GM12878 (cell line): ENCODE data around the gene ODAPH. TPM values are rescaled to one million over a fixed set of nuclear protein-coding genes. Genes with fewer than 3 reads are reported as not detected.

Experiments used
- ATAC-seq: fragments of 200-7000 bp; cut with Tn5 transposase; 3 replicates; pipeline ENCODE4 v1.9.1; 2020; ENCODE audit warnings: mild to moderate bottlenecking, moderate library complexity
- BruUV-seq: library from RNA; stranded (reverse); fragments of 400-500 nt; replicated peaks from 2 replicates; lab custom pipeline; 2021; lab: Mats Ljungman, UMichigan
- CTCF ChIA-PET: fragments of 300-600 bp; sonication (Branson Sonifier 250); formaldehyde crosslinking; extraction: SDS; loops from one replicate; lab custom pipeline; 2021; ENCODE audit warnings: inconsistent platforms; lab: Yijun Ruan, JAX
- POLR2A ChIA-PET: fragments of 350-600 bp; formaldehyde crosslinking; extraction: SDS; loops from one replicate; lab custom pipeline; 2021; ENCODE audit warnings: inconsistent platforms; lab: Charles Lee
- RAD21 ChIA-PET: fragments of 300-600 bp; sonication (Branson Sonifier 250); formaldehyde crosslinking; loops from one replicate; lab custom pipeline; 2023; ENCODE audit warnings: antibody characterized with exemption; ENCODE audit not compliant: unreplicated experiment; lab: Charles Lee
- SMC1A ChIA-PET: fragments of 300-600 bp; sonication (Branson Sonifier 250); formaldehyde crosslinking; loops from one replicate; lab custom pipeline; 2023; ENCODE audit not compliant: unreplicated experiment, uncharacterized antibody; lab: Charles Lee
- DNase-seq: peaks from one replicate; pipeline ENCODE4 v3.0.0-alpha.2; 2011; ENCODE audit warnings: low read depth, low spot score
- FAIRE-seq: peaks from 3 replicates; lab custom pipeline; 2011; peaks lifted over from hg19 to GRCh38; lab: Jason Lieb, UNC
- H2AFZ ChIP-seq: 2 replicates; pipeline ENCODE4 v1.6.0; 2011; ENCODE audit warnings: low read depth, low read length, control low read depth; ENCODE audit not compliant: control insufficient read depth
- H3K27ac ChIP-seq: 2 replicates; pipeline ENCODE4 v1.5.1; 2011; ENCODE audit warnings: control low read depth; ENCODE audit not compliant: control insufficient read depth, insufficient read depth
- H3K27me3 ChIP-seq, 2 experiments: replicated peaks in 1 of 2; 2 replicates each; pipeline versions ENCODE4 v1.6.0 to v1.6.1; 2011; ENCODE audit warnings: low read length in 1 of 2; ENCODE audit not compliant: control insufficient read depth in 2 of 2, insufficient read depth in 2 of 2
- H3K36me3 ChIP-seq, 2 experiments: 2 replicates each; pipeline ENCODE4 v1.5.1; 2011; ENCODE audit warnings: low read length in 1 of 2; ENCODE audit not compliant: control insufficient read depth in 2 of 2, insufficient read depth in 2 of 2
- H3K4me1 ChIP-seq: 2 replicates; pipeline ENCODE4 v1.6.1; 2011; ENCODE audit warnings: mild to moderate bottlenecking, low read length, moderate library complexity, mixed read lengths; ENCODE audit not compliant: control insufficient read depth, insufficient read depth
- H3K4me2 ChIP-seq: 2 replicates; pipeline ENCODE4 v1.6.0; 2011; ENCODE audit warnings: control low read depth; ENCODE audit not compliant: control insufficient read depth, insufficient read depth
- H3K4me3 ChIP-seq: fragments of 200-600 bp; sonication (generic); 2 replicates; pipeline ENCODE4 v1.5.1; 2016
- H3K79me2 ChIP-seq: 2 replicates; pipeline ENCODE4 v1.6.0; 2011; ENCODE audit warnings: low read length; ENCODE audit not compliant: control insufficient read depth, insufficient read depth
- H3K9ac ChIP-seq: 2 replicates; pipeline ENCODE4 v1.8.0; 2011; ENCODE audit warnings: low read length, control low read depth, mixed read lengths; ENCODE audit not compliant: control insufficient read depth, insufficient read depth
- H3K9me3 ChIP-seq: replicated peaks from 3 replicates; pipeline ENCODE4 v1.5.1; 2011; ENCODE audit warnings: mild to moderate bottlenecking, low read length; ENCODE audit not compliant: control insufficient read depth, insufficient read depth
- H4K20me1 ChIP-seq: 2 replicates; pipeline ENCODE4 v1.6.0; 2011; ENCODE audit not compliant: control insufficient read depth, insufficient read depth
- CHD1 ChIP-seq: IDR thresholded peaks from 2 replicates; pipeline ENCODE4 v1.6.1; 2012; ENCODE audit warnings: low read depth, low read length, improper control_type of control experiment
- CREB1 ChIP-seq: IDR thresholded peaks from 2 replicates; pipeline ENCODE4 v1.6.1; 2012; ENCODE audit warnings: low read depth, mild to moderate bottlenecking, inconsistent platforms
- EGR1 ChIP-seq, 2 experiments: IDR thresholded peaks; 1 replicate in 1 of 2; 2 replicates in 1 of 2; pipeline ENCODE4 v1.6.1; 2011 to 2012; ENCODE audit warnings: low read depth in 2 of 2, low read length in 2 of 2, borderline replicate concordance in 1 of 2, mild to moderate bottlenecking in 1 of 2, moderate library complexity in 1 of 2
- SP1 ChIP-seq: IDR thresholded peaks from one replicate; pipeline ENCODE4 v1.6.1; 2011; ENCODE audit warnings: low read depth, low read length
- WRNIP1 ChIP-seq: IDR thresholded peaks from 2 replicates; pipeline ENCODE4 v1.6.1; 2011; ENCODE audit warnings: low read depth, low read length, improper control_type of control experiment, borderline replicate concordance
- ZNF384 ChIP-seq: IDR thresholded peaks from 2 replicates; pipeline ENCODE4 v1.6.1; 2012; ENCODE audit warnings: low read depth, mild to moderate bottlenecking, low read length, improper control_type of control experiment, borderline replicate concordance
- WGBS: methylation state at CpG from one replicate; pipeline ENCODE4 v1.1.6; 2016; ENCODE audit warnings: low lambda C conversion rate; ENCODE audit not compliant: insufficient replicate concordance, insufficient coverage; ENCODE audit errors: missing lambda C conversion rate; 5-methylcytosine and 5-hydroxymethylcytosine counted together
- in situ Hi-C: fragments of 300-500 bp; cut with MboI; formaldehyde crosslinking; loops from 9 replicates; pipeline ENCODE4 v1.14.3; 2018; ENCODE audit warnings: mixed read lengths
- intact Hi-C: fragments of 100-400 bp; cut with micrococcal nuclease; formaldehyde crosslinking; loops from one replicate; pipeline ENCODE4 v1.14.2; 2022; ENCODE audit not compliant: unreplicated experiment
- polyA plus RNA-seq, 11 experiments: library from polyadenylated mRNA; depleted of rRNA in 4 of 11; unstranded in 6 of 11; stranded (reverse) in 5 of 11; fragments of >200 nt; fragmentation: Nextera tagmentation in 4 of 11; fragmentation: Illumina TruSeq in 1 of 11; extraction: Ambion mirVana in 4 of 11; extraction: Trizol in 1 of 11; gene quantifications; 1 replicate in 1 of 11; 2 replicates in 10 of 11; pipeline versions ENCODE4 v1.2.1 to v1.2.3, GENCODE V29; 2011 to 2016; ENCODE audit warnings: inconsistent platforms in 2 of 11, missing spikeins in 2 of 11, low read depth in 1 of 11
- total RNA-seq, 4 experiments: library from RNA; depleted of rRNA in 3 of 4; stranded (reverse); fragments of >200 nt in 3 of 4; fragmentation: Illumina TruSeq in 1 of 4; extraction: Trizol in 1 of 4; gene quantifications; 2 replicates each; pipeline versions ENCODE4 v1.2.1 to v1.2.3, GENCODE V29; 2013 to 2021
- TF ChIP-seq, protein P1 (sequence below): fragments of 450-650 bp; IDR thresholded peaks from 2 replicates; pipeline ENCODE4 v1.6.1; 2017; ENCODE audit warnings: mild to moderate bottlenecking, moderate library complexity
- TF ChIP-seq, protein P2 (sequence below): fragments of 450-650 bp; IDR thresholded peaks from 2 replicates; pipeline ENCODE4 v1.6.1; 2018; ENCODE audit warnings: borderline replicate concordance, mild to moderate bottlenecking; ENCODE audit not compliant: partially characterized antibody
- TF ChIP-seq, protein P3 (sequence below): fragments of 150-350 bp; IDR thresholded peaks from 2 replicates; pipeline ENCODE4 v1.6.1; 2016; ENCODE audit warnings: low read depth, low read length

The ODAPH gene
- total and polyA plus RNA-seq, 10 of the 15 experiments (the other 5 are each of a cell fraction or from before 2014, with no cell fraction given) = 0.06 to 0.13 (median 0.12) TPM; not detected in 6

DNA sequence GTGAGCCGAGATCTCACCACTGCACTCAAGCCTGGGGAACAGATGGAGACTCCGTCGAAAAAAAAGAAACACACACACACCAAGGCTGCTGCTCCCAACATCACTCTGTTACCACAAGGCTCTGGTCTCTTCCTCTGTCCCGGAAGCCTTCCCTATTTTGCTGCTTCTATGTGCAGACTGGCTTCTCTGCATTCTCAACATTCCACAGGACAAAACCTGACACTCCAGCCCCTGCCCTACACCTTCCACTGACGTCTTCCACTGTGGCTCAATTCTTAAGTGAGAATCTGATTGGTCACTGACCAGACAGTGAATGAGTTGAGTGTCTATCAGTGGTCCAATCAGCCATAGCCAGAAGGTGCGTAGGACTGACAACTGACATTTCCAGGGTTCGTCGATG is 5.9 kb downstream of the ODAPH start:
- Histone ChIP-seq H3K27ac (no peak overlapping the region), H3K9me3 (no peaks in the 10 kb centered on the region), H3K79me2 (no peaks in the 10 kb centered on the region), H3K4me1 (no peaks in the 10 kb centered on the region), H2AFZ (no peak overlapping the region), H3K27me3 (no peaks in the 10 kb centered on the region; a peak in 1 of 4 replicates), H3K4me3 (no peak overlapping the region), H3K4me2 (no peak overlapping the region), H3K9ac (no peak overlapping the region), H4K20me1 (no peaks in the 10 kb centered on the region; the same call in 1 of the 2 replicates), H3K36me3 (no peaks in the 10 kb centered on the region)
- DNase-seq (no peak), FAIRE-seq (no peak), ATAC-seq (no peak)
- in situ Hi-C loops (no loop called here), intact Hi-C loops (loop anchor here (2.0 kb wide), 1 partner anchor 73 kb away; no protein-coding TSS in a partner anchor)
- TF ChIP-seq SP1 = no peak
- TF ChIP-seq, protein P1, sequence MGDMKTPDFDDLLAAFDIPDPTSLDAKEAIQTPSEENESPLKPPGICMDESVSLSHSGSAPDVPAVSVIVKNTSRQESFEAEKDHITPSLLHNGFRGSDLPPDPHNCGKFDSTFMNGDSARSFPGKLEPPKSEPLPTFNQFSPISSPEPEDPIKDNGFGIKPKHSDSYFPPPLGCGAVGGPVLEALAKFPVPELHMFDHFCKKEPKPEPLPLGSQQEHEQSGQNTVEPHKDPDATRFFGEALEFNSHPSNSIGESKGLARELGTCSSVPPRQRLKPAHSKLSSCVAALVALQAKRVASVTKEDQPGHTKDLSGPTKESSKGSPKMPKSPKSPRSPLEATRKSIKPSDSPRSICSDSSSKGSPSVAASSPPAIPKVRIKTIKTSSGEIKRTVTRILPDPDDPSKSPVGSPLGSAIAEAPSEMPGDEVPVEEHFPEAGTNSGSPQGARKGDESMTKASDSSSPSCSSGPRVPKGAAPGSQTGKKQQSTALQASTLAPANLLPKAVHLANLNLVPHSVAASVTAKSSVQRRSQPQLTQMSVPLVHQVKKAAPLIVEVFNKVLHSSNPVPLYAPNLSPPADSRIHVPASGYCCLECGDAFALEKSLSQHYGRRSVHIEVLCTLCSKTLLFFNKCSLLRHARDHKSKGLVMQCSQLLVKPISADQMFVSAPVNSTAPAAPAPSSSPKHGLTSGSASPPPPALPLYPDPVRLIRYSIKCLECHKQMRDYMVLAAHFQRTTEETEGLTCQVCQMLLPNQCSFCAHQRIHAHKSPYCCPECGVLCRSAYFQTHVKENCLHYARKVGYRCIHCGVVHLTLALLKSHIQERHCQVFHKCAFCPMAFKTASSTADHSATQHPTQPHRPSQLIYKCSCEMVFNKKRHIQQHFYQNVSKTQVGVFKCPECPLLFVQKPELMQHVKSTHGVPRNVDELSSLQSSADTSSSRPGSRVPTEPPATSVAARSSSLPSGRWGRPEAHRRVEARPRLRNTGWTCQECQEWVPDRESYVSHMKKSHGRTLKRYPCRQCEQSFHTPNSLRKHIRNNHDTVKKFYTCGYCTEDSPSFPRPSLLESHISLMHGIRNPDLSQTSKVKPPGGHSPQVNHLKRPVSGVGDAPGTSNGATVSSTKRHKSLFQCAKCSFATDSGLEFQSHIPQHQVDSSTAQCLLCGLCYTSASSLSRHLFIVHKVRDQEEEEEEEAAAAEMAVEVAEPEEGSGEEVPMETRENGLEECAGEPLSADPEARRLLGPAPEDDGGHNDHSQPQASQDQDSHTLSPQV = no peak
- TF ChIP-seq ZNF384 = no peak
- no peak for TF ChIP-seq WRNIP1
- TF ChIP-seq EGR1 (IDR thresholded peaks at IDR 0.05; ENCODE audit: borderline replicate concordance in 1 of 2, low read depth in 2 of 2, low read length in 2 of 2) = no peak
- TF ChIP-seq CREB1 = no peak
- TF ChIP-seq, protein P2, sequence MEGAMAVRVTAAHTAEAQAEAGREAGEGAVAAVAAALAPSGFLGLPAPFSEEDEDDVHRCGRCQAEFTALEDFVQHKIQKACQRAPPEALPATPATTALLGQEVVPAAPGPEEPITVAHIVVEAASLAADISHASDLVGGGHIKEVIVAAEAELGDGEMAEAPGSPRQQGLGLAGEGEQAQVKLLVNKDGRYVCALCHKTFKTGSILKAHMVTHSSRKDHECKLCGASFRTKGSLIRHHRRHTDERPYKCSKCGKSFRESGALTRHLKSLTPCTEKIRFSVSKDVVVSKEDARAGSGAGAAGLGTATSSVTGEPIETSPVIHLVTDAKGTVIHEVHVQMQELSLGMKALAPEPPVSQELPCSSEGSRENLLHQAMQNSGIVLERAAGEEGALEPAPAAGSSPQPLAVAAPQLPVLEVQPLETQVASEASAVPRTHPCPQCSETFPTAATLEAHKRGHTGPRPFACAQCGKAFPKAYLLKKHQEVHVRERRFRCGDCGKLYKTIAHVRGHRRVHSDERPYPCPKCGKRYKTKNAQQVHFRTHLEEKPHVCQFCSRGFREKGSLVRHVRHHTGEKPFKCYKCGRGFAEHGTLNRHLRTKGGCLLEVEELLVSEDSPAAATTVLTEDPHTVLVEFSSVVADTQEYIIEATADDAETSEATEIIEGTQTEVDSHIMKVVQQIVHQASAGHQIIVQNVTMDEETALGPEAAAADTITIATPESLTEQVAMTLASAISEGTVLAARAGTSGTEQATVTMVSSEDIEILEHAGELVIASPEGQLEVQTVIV = no peak
- no peak for TF ChIP-seq CHD1
- TF ChIP-seq, protein P3, sequence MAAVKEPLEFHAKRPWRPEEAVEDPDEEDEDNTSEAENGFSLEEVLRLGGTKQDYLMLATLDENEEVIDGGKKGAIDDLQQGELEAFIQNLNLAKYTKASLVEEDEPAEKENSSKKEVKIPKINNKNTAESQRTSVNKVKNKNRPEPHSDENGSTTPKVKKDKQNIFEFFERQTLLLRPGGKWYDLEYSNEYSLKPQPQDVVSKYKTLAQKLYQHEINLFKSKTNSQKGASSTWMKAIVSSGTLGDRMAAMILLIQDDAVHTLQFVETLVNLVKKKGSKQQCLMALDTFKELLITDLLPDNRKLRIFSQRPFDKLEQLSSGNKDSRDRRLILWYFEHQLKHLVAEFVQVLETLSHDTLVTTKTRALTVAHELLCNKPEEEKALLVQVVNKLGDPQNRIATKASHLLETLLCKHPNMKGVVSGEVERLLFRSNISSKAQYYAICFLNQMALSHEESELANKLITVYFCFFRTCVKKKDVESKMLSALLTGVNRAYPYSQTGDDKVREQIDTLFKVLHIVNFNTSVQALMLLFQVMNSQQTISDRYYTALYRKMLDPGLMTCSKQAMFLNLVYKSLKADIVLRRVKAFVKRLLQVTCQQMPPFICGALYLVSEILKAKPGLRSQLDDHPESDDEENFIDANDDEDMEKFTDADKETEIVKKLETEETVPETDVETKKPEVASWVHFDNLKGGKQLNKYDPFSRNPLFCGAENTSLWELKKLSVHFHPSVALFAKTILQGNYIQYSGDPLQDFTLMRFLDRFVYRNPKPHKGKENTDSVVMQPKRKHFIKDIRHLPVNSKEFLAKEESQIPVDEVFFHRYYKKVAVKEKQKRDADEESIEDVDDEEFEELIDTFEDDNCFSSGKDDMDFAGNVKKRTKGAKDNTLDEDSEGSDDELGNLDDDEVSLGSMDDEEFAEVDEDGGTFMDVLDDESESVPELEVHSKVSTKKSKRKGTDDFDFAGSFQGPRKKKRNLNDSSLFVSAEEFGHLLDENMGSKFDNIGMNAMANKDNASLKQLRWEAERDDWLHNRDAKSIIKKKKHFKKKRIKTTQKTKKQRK = no peak
- 67% methylated on average over 8 of the region's 8 CpGs for WGBS
- ChIA-PET RAD21 (no interaction called here), CTCF (interaction anchor here (0.6 kb wide), 1 partner anchor 8 kb away, joined by 3 read pairs; no protein-coding TSS in a partner anchor), POLR2A (no interaction called here), SMC1A (no interaction called here)
- no TSS peak for BruUV-seq
